NCI-H1436 (cell line): ENCODE results near the gene CEACAM19.
"Not testable (repeated sequence)": the region's sequence is repeated elsewhere in the genome, so short reads cannot be mapped to it uniquely, and the experiment has no call there.

Experiments used
- DNase-seq: peaks from one replicate; lab custom pipeline; 2025; lab: John Stamatoyannopoulos, UW

Gene CEACAM19

DNA sequence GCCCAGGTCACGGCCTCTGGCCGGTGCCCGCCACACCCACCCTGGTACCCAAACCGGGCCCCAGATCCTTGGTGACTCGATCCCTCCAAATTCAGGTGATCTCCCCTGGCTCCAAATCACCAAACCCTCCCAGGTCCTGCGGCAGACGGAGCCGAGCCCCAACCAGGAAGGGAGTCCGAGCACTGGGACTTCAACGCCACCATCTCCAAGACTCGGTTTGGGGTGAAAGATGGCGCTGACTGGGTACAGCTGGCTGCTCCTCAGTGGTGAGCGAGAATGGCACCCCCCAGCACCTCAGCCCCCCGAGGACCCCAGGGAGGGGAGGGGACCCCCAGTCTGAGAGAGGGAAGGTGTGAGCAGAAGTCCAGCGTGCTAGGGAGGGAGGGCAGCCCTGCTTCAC, 29.9 kb downstream of the CEACAM19 start:
- no peak for DNase-seq

DNA sequence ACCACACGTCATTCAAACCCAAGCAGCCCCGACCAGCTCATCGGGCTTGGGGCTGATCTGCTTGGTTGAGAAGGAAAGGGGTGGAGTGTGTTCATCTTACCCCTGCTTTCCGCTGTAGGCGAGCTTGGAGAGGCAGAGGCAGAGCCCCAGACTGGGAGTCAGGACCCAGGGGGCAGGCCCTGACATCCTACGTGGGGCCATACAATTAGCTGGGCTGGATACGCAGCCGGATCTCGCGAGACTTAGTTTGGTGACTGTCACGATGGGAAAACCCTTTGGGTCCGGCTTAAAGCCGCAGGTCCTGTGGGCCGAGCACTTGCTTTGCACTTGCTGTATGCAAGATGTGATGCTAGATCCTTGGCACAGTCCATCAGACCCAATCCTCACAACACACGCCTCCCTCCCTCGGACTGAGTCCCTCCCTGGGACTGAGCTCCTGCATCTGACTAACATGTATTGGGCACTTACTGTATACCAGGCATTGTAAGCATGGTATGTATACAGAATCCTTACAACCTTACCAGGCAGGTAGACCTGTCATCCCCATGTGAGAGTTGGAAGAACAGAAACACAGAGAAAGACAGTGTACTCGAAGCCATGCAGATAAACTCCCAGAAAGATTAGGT, 31.4 kb downstream of the CEACAM19 start:
- no peak for DNase-seq

DNA sequence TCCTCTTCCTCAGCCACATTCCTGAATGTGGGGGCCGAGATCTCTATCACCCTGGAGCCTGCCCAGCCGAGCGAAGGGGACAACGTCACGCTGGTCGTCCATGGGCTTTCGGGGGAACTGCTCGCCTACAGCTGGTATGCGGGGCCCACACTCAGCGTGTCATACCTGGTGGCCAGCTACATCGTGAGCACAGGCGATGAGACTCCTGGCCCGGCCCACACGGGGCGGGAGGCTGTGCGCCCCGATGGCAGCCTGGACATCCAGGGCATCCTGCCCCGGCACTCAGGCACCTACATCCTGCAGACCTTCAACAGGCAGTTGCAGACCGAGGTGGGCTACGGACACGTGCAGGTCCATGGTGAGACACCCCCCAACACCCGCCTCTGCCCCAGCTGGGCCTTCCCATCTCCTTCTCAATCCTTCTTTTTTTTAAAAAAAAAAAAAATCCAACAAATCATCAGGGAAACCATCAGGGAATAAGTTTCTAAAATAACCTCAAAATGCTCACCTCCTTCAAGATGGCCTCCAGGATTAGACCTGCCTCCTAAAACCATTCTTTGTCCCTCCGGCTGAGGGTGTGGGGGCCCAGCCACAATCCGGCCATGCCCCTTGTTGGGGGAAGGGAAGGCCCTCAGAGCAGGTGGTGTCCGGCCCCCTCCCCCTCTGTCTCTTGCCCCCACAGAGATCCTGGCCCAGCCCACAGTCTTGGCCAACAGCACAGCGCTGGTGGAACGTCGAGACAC, 32.2 kb downstream of the CEACAM19 start:
- DNase-seq = no peak

DNA sequence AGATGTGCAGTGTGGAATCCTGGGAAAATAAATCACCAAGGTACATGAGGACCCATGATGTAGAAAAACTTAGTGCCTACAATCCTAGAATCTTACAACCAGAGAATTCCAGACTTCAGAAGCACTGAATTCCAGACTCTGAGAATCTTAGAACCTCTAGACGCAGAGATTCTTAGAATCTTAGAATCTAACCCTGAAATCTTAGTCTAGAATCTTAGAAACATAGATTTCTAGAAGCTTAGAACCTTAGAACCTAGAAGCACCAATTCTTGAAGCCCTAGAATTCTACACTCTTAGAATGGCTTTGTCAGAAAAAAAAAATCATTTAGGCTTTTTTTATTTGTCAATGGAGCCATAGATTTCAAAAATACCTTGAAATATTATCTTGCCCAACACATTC, 33.7 kb downstream of the CEACAM19 start:
- DNase-seq = no peak

DNA sequence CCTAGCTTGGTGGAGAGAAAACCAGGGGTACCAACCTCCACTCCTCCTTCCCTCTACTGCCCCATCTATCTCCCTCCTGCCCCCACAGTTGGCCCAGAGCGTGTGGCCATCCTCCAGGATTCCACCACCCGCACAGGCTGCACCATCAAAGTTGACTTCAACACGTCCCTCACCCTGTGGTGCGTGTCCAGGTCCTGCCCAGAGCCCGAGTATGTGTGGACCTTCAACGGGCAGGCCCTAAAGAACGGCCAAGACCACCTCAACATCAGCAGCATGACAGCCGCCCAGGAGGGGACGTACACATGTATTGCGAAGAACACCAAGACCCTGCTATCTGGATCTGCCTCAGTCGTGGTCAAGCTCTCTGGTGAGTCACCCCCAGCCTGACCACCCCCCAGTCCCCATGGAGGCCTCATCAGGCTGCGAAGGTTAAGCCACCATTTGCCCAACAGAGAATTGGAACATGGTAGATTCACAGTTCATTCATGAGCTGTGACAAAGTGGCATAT, 34.3 kb downstream of the CEACAM19 start:
- no peak for DNase-seq

DNA sequence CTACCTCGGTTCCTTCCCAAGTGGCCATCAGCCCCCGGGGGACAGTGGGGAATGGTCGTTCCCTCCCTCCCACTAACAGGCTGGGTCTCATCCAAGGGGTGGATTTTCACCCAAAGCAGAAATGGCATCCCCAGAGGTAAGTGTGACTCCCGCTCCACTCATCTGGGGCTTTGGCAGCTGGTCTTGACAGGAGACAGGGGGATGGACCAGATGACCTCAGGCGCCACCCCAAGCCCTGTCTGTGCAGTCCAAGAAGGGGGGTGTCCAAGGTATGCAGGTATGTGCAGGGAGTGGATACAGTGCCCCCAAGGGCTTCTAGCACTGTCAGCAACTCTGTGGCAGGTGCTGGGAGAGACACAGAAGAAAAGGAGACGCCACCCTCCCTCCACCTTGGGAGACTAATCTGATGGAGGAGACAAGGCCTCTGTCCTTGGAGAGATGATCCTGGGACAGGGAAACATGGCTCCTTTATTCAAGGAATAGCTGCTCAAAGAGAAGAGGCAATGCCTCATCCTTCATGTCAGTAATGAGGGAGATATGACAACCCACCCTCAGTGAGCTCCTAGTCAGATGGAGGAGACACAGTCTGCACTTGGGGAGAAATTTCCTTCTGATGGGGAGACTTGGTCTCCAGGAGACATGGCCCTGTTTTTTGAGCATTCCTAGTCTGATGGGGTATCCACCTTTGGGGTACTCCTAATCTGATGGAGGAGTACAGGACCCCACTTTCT, 35.4 kb downstream of the CEACAM19 start:
- DNase-seq = no peak

DNA sequence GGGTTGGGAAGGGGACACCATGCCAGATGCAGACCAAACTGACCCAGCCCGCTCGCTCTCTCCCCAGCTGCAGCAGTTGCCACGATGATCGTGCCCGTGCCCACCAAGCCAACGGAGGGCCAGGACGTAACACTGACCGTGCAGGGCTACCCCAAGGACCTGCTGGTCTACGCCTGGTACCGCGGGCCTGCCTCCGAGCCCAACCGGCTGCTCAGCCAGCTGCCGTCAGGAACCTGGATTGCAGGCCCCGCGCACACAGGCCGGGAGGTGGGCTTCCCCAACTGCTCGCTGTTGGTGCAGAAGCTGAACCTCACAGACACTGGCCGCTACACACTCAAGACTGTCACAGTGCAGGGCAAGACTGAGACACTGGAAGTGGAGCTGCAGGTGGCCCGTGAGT, 36.5 kb downstream of the CEACAM19 start:
- no peak for DNase-seq

DNA sequence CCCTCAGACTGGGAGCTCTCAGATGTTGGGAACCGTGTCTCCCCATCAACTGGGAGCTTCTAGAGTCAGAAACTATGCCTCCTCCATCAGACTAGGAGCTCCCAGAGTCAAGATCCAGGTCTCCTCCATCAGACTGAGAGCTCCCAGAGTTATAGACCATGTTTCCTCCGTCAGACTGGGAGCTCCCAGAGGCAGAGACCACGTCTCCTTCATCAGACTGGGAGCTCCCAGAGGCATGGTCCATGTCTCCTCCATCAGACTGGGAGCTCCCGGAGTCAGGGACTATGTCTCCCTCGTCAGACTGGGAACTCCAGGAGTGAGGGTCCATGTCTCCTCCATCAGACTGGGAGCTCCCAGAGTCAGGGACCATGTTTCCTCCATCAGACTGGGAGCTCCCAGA, 37.7 kb downstream of the CEACAM19 start:
- DNase-seq = no peak

DNA sequence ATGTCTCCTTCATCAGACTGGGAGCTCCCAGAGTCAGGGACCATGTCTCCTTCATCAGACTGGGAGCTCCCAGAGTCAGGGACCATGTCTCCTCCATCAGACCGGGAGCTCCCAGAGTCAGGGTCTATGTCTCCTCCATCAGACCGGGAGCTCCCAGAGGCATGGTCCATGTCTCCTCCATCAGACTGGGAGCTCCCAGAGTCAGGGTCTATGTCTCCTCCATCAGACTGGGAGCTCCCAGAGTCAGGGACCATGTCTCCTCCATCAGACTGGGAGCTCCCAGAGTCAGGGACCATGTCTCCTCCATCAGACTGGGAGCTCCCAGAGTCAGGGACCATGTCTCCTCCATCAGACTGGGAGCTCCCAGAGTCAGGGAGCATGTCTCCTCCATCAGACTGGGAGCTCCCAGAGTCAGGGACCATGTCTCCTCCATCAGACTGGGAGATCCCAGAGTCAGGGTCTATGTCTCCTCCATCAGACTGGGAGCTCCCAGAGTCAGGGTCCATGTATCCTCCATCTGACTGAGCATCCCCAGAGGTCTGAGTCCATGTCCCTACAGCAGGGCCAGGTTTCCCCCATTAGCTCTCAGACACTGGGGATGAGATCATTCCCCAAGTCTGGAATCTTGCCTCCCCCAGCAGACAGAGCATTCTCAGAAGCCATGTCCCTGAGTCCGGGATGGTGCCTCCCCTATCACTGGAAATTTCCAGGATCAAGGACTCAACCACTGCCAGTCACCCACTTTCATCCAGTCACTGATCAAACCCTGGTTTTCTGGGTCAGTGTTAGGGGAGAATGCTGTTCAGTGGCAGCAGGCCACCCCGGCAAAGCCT, 38.4 kb downstream of the CEACAM19 start:
- not testable (repeated sequence) for DNase-seq

DNA sequence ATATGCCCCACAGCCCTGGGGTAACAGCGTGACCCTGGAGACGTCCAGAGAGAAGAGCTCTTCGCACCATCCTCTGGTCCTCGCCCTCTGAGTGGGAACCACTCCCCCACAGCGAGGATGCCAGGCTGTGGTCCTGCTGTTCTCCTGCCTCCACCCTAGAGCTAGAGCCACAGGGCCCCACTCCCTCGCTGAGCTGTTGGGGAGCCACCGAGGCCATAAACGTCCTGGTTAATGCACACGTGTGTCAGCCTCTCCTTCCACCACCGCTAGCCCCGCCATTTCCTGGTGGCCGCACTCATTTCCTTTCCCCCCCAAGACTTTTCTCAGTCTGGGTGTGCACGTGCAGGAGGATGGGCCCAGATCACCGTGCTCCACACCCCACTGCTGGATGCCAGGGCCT, 39.2 kb downstream of the CEACAM19 start:
- DNase-seq = no peak

DNA sequence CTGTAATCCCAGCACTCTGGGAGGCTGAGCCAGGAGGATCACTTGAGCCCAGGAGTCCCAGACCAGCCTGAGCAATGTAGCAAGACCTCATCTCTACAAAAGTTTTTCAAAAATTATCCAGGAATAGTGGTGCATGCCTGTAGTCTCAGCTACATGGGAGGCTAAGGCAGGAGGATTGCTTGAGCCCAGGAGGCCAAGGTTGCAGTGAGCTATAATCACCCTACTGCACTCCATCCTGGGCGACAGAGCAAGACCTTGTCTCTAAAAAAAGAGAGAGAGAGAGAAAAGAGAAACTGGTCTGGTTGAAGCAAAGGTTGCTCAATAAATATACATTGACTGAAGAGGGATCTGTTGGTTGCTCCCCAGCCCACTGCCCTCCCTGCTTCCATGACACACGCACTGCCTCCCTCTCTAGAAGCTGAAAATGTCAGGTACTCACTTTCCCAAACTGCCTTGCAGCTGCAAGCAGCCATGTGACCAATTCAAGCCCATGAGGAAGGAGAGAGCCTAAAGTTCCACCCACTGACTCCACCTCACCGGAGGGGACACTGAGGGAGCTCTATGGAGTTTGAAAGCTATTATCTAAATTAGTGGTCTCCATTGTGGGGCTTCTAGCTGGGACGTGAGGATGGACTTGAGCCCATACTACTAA, 41.7 kb downstream of the CEACAM19 start:
- DNase-seq = no peak

DNA sequence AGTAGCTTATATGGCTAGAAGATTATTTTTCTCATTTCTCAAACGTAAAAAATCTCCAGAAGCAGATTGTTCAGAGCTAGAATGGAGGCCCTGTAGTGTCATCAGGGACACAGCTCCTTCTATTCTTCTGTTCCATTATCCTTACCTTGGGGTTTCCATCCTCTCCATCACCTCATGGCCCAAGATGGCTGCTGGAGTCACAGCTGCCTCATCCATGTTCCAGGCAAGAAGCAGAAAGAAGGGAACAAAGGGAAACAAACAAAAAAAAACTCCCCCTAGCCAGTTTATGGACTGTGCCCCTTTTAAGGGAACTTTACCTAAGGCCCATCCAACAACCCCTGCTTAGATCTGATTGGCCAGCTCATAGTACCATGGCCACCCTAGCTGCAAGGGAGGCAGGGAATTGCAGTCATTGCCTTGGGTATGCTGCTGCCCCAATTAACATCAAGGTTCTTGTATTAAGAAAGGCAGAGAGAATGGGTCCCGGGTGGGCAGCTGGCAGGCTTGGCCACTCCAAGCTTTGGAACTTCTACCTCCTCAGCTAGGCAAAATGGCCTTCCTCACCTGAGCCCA, 43.4 kb downstream of the CEACAM19 start:
- DNase-seq = no peak

DNA sequence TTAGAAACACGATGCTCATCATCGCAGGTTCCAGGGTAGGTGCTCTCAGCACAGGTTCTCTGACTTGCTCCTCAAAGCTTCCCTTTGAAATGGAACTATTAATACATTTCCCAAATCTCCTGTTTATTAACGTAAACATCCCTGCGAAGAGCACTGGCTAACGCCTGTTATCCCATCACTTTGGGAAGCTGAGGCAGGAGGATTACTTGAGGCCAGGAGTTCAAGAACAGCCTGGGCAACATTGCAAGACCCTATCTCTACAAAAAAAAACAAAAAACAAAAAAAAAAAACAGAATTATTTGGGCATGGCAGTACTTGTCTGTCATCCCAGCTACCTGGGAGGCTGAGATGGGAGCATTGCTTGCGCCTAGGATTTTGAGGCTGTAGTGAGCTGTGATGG, 46.3 kb downstream of the CEACAM19 start:
- no peak for DNase-seq

DNA sequence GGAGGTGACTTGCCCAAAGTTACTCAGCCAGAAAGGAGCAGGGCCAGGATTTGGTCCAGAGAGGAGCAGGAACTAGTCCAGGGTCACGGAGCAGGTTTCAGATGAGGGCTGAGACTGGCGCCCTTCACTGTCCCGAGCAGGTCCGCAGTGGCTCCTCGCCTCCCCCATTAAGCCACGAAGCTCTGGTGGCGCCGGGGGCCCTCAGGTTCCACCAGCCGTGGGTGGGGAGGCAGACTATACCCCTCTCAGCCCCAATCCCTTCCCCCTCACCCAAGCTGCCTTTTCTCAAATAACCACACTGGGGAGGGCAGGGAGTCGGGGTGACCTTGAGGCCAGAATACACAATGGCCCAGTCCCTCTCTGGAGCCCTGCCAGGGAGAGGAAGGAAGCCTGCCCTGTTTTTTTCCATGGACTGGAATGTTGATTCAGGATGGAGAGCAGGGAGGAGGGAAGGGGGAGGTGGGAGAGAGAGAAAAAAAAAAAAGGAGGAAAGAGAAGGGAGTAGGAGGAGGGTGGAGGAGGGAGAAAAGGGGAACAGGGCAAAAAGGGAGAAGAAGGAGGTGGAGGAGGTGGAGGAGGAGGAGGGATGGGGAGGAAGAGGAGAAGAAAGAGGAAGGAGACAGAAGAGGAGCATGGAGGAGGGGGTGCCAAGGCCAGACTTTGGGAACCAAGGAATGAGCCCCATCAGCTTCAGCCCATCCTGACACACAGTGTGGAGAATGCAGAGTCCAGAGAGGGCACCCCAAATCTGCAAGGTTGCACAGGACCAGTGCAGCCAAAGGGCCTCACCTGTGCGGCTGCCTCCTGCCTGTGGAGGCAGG, 47.4 kb downstream of the CEACAM19 start:
- DNase-seq = no peak

DNA sequence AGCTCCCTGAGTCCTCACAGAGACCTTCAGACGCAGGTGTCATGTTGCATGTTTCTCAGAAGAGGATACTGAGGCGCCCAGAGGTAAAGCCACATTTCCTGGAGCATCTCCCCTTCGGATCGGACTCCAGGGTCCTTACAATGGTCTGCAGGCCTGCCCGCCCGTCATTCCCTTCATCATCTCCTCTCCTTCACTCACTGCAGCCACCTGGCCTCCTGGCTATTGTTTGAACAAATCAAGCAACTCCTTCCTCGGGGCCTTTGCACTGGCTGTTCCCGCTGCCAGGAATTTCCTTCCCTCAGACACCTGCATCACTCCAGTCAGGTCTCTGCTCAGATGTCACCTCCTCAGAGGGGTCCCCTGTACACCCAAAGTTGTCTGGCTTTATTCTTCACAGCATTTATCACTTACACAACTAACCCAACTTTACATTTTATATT, 48.0 kb downstream of the CEACAM19 start:
- DNase-seq = no peak

DNA sequence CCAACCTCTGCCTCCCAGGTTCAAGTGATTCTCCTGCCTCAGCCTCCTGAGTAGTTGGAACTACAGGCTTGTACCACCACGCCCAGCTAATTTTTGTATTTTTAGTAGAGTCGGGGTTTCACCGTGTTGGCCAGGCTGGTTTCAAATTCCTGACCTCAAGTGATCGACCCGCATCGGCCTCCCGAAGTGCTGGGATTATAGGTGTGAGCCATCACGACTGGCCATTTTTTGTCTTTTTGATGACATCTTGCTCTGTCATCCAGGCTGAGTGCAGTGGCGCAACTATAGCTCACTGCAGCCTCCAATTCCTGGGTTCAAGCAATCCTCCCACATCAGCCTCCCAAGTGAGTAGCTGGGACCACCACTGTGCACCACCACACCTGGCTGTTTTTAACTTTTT, 49.1 kb downstream of the CEACAM19 start:
- not testable (repeated sequence) for DNase-seq

DNA sequence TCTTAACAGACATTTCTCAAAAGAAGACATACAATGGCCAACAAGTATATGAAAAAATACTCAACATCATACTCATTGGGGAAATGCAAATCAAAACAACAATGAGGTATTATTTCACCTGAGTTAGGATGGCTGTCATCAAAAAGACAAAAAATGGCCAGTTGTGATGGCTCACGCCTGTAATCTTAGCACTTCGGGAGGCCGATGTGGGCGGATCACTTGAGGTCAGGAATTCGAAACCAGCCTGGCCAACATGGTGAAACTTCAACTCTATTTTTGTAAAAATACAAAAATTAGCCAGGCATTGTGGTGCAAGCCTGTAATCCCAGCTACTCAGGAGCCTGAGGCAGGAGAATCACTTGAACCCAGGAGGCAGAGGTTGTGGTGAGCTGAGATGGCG, 49.7 kb downstream of the CEACAM19 start:
- DNase-seq = no peak

DNA sequence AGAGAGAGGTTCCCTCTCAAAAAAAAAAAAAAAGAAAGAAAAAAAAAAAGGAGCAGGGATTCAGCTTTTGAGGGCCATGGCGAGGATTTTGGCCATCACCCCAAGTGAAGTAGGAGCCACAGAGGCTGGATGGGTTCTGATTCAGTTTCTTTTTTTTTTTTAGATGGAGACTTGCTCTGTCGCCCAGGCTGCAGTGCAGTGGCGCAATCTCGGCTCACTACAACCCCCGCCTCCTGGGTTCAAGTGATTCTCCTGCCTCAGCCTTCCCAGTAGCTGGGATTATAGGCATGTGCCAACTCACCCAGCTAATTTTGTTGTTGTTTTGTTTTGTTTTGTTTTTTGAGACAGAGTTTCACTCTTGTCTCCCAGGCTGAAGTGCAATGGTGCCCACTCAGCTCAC, 50.1 kb downstream of the CEACAM19 start:
- not testable (repeated sequence) for DNase-seq

DNA sequence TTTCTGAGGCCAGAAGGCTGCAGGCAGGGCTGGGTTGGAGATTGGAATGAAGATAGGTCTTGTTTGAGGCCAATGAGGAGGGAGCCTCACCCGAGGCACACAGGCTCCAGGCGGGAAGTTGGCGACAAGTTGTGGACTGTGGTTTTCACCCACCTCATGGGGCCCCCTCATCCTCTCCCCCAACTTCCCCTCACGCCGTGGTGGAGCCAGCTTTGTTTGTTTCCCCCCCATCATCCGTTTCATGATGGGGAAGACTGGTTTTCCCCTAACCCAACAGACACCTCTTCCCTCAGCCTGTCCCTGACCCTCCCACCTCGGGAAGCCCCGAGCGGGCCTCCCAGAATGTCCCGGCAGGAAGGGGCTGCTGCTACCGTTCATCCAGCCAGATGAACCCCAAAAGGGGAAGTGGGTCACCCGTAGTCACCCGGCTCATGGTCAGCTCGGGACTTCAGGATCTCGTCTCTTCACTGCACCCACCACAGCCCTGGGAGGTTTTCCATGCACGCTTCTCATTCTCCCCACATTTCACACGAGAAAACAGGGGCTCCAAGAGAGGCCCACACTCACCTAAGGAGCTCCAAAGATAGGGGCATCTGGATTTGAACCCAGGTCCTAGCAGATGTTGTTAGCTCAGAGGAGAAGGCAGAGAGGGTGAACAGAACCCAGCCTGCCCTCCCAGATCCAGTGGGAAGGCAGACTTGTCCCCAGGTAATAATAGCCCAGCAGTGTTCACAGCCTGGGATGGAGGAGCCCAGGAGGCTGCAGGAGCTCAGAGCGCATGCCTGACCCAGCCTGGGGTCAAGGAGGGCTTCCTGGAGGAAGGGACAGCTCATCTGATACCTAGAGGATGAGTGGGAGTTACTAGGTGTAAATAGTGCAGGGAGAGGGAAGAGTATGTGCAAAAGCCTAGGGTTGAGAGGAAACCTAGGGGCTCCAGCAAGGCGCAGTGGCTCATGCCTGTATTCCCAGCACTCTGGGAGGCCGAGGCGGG, 51.1 kb downstream of the CEACAM19 start:
- no peak for DNase-seq
